Astrocyte of the spinal cord (primary cell): ENCODE measurements around the gene AURKA.

Experiments used
- DNase-seq: peaks from one replicate; pipeline ENCODE4 v3.0.0; 2011; ENCODE audit warnings: low read depth, low spot score
- H3K4me3 ChIP-seq: 2 replicates; pipeline ENCODE4 v1.5.1; 2011; ENCODE audit warnings: low read depth, mild to moderate bottlenecking, low read length, moderate library complexity
- in situ Hi-C: cut with HindIII; loops from 2 replicates; pipeline ENCODE4 v1.10.0; 2017; ENCODE audit warnings: low sequenced_read_pairs
- TF ChIP-seq, protein P1 (sequence below): IDR thresholded peaks from 2 replicates; pipeline ENCODE4 v1.5.1; 2012; ENCODE audit warnings: low read depth, mild to moderate bottlenecking, low read length, inconsistent platforms

AURKA gene

DNA sequence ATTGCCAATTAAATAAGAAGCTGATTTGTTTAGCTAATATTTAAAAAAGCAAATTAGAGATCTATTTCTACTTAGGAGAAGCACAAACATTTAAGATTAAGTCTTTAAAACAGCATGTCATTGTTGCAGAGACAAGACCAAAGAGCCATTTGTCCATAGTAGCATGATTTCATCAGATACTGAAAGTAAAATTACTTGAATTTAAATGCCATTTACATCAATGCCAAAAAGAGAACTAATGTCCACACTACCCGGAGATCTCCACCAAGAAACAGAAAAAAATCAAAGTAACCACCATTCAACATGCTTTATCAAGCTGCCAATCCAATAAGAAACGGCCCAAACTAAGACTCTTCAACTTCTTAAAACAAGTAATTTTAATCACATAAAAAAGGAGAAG, 15.7 kb downstream of the AURKA start:
- H3K4me3 ChIP-seq: no peak overlapping the region
- TF ChIP-seq, protein P1, sequence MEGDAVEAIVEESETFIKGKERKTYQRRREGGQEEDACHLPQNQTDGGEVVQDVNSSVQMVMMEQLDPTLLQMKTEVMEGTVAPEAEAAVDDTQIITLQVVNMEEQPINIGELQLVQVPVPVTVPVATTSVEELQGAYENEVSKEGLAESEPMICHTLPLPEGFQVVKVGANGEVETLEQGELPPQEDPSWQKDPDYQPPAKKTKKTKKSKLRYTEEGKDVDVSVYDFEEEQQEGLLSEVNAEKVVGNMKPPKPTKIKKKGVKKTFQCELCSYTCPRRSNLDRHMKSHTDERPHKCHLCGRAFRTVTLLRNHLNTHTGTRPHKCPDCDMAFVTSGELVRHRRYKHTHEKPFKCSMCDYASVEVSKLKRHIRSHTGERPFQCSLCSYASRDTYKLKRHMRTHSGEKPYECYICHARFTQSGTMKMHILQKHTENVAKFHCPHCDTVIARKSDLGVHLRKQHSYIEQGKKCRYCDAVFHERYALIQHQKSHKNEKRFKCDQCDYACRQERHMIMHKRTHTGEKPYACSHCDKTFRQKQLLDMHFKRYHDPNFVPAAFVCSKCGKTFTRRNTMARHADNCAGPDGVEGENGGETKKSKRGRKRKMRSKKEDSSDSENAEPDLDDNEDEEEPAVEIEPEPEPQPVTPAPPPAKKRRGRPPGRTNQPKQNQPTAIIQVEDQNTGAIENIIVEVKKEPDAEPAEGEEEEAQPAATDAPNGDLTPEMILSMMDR: no peak
- in situ Hi-C loops: no loop called here
- DNase-seq: no peak

DNA sequence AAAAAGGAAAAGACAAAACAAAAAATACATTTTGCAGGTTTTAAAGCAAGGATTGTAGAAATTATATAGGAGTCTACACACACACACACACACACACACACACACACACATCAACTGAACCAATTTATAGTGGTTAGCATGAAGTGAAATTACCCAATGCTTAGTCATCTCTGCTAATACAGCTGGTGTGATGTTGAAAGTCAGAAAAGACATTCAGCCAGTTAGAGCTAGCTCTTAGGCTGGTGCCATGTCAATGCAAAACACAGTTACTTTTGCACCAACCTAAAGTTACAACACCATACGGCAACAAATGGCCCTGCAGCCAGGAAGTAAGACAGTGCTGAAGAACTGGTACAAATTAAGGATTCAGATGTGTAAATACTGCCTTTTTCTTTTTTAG, 18.1 kb downstream of the AURKA start:
- TF ChIP-seq, protein P1: no peak
- in situ Hi-C loops: no loop called here
- H3K4me3 ChIP-seq: no peak overlapping the region
- DNase-seq: peak; percentile 89

DNA sequence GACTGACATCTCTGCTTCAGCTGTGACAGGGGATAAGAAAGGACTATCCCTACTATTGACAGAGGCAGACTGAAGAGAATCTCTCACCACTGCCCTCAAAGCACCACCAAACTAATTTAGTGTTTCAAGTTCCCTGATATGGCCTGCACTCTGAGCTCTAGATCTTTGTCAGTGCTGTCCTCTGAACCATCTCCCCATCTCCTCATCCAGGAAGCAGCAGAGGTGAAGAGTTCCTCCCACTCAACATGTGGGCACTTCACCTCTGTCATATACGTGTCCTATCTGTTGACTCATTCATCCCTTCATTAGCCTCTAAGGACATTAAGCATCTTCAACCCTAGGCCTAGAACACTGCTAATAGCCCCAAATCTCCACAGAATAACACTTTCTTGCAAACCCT, 19.2 kb downstream of the AURKA start:
- in situ Hi-C loops: no loop called here
- no peak for DNase-seq
- TF ChIP-seq, protein P1: no peak
- H3K4me3 ChIP-seq: no peak overlapping the region

DNA sequence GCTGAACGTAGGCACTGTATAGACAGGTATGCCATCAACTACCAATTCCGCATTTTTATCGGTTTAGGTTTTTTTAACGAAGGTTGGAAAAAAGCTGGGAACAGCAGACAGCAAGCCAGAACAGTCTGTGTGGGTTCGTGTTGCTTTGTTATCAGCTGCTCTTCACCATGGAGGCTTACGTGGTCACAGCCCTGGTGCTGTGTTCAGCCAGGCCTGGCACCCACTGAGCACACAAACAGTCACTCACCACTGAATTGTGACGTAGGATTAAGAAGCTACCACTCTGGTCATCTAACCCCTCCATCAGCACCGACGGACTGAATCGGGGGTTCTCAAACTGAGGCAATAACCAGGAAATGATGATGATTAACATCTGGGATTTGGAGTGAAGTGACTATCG, 20.0 kb downstream of the AURKA start:
- H3K4me3 ChIP-seq: no peak overlapping the region
- DNase-seq: no peak
- TF ChIP-seq, protein P1: no peak
- in situ Hi-C loops: no loop called here

DNA sequence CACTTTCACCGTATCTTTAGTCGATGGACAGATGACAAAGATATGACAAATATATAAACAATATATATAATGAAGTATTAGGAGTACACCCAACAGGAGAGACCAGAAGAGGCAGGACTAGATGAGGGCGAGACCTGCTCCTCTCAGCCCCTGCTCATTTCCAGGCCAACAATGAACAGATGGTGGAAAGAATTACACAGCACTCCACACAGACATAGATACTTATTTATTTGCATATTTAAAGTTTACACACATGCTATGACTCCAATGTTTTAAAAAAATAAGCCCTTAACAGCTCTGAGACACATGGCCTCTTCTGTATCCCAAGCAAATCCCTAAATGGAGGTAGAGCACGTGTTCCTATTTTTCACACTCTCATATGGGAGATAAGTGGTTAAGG, 22.8 kb downstream of the AURKA start:
- TF ChIP-seq, protein P1: no peak
- no peak for DNase-seq
- no peak overlapping the region for H3K4me3 ChIP-seq
- in situ Hi-C loops: no loop called here

DNA sequence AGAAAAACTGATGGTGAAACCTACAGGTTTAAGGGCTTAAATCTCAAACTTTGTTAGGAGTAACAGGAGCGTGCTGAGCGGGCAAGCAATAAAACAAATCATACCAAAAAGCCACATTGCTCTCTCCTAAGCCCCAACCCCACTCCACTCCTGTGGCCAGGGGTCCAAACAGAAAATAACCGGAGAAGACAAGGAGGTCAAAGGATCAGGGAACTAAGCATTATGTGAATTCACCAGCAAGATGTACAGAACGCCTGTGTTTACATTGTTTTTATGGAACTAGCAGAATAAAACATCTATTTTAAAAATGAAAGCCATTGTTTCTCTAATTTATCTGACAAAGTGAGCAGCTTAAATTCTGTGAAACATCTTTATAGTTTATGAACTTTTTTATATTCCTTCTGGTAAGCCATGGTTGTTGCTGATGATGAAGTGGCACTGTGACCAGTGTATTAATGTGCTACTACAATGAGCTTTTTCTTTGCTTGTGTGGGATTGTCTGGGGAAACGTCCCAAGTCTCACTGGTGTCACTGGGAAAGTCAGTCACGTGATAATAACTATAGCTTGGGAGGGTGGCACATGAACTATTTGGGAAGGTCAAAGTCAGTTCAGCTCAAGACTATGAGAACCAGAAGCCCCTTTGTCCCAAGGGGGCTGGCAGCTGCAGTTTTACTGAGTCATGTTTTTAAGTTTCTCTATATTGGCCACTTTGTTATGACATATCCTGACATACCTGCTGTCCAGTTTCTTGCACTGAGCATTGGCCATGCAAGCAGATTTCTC, 23.5 kb downstream of the AURKA start:
- no peak overlapping the region for H3K4me3 ChIP-seq
- DNase-seq: no peak
- in situ Hi-C loops: no loop called here
- TF ChIP-seq, protein P1: no peak
